T-helper 1 cell treated with Interleukin-12 subunit alpha and Interleukin-12 subunit beta and Interleukin-4 antibody, amounts not matched to agents 30 ng/mL and 1 ng/mL, for 36 hours (primary cell): Measurements from ENCODE around the gene DNAI7. TPM values are rescaled to one million over a fixed set of nuclear protein-coding genes. Genes with fewer than 3 reads are reported as not detected.

Experiments
- total RNA-seq: library from RNA; stranded (reverse); gene quantifications from 2 replicates; pipeline ENCODE4 v1.2.3, GENCODE V29; 2022

The DNAI7 gene
- total RNA-seq, 1 donor from 2014 or later: not detected

Other genes with a start within 250 kb of the DNAI7 start
- 38.0 and 39.7 TPM in 2 replicates for gene BCAT1, start 246.1 kb downstream of the DNAI7 start, total RNA-seq
- gene ETFRF1, start 77 bp upstream of the DNAI7 start, total RNA-seq: 9.9 and 10.2 TPM in 2 replicates
- 40.3 and 43.0 TPM in 2 replicates for gene KRAS, start 55.8 kb upstream of the DNAI7 start, total RNA-seq